Stimulated activated memory B cell treated with anti-CD40 and anti-IgM and Interleukin-4, amounts not matched to agents 10 μg/mL and 1 μg/mL and 100 μg/mL, for 72 hours (primary cell): ENCODE measurements around the gene DRAXIN.

Experiments
- ATAC-seq: fragments of 150-1000 bp; cut with Tn5 transposase; 2 replicates; pipeline ENCODE4 v1.10.0; 2021
- H3K27ac Mint-ChIP-seq: one replicate; pipeline ENCODE4 v1.8.0; 2022; ENCODE audit warnings: mild to moderate bottlenecking, mixed read lengths
- H3K27me3 Mint-ChIP-seq: one replicate; pipeline ENCODE4 v1.8.0; 2022; ENCODE audit warnings: mixed read lengths
- H3K36me3 Mint-ChIP-seq: one replicate; pipeline ENCODE4 v1.8.0; 2022; ENCODE audit warnings: mixed read lengths
- H3K4me1 Mint-ChIP-seq: one replicate; pipeline ENCODE4 v1.8.0; 2022; ENCODE audit warnings: mixed read lengths
- H3K4me3 Mint-ChIP-seq: one replicate; pipeline ENCODE4 v1.8.0; 2022; ENCODE audit warnings: mild to moderate bottlenecking, moderate library complexity, mixed read lengths
- H3K9me3 Mint-ChIP-seq: one replicate; pipeline ENCODE4 v1.8.0; 2022; ENCODE audit warnings: mixed read lengths

Gene DRAXIN

GRCh38 chr1:11765661-11766428, 74.3 kb downstream of the DRAXIN start:
- Mint-ChIP-seq H3K27me3 (peaks cover 44% of the 10 kb centered on the region), H3K4me3 (no peak overlapping the region), H3K4me1 (no peaks in the 10 kb centered on the region), H3K27ac (no peak overlapping the region), H3K36me3 (no peaks in the 10 kb centered on the region), H3K9me3 (no peaks in the 10 kb centered on the region)
- ATAC-seq = peak; percentile 41

- no peaks in the 10 kb centered on the region for H3K9me3 Mint-ChIP-seq
- no peak overlapping the region for H3K27ac Mint-ChIP-seq
- no peaks in the 10 kb centered on the region for H3K4me1 Mint-ChIP-seq
- ATAC-seq = no peak
- H3K36me3 Mint-ChIP-seq = no peaks in the 10 kb centered on the region
- peaks cover 39% of the 10 kb centered on the region for H3K27me3 Mint-ChIP-seq
- no peak overlapping the region for H3K4me3 Mint-ChIP-seq
Observed at GRCh38 chr1:11766429-11766776, 74.9 kb downstream of the DRAXIN start.

GRCh38 chr1:11767922-11768704, 76.6 kb downstream of the DRAXIN start:
- ATAC-seq = no peak
- H3K36me3 Mint-ChIP-seq = no peaks in the 10 kb centered on the region
- peaks cover 22% of the 10 kb centered on the region for H3K27me3 Mint-ChIP-seq
- no peak overlapping the region for H3K4me3 Mint-ChIP-seq
- H3K27ac Mint-ChIP-seq = no peak overlapping the region
- H3K9me3 Mint-ChIP-seq = no peaks in the 10 kb centered on the region
- H3K4me1 Mint-ChIP-seq = peaks cover 7% of the 10 kb centered on the region

- Mint-ChIP-seq H3K27ac (no peak overlapping the region), H3K4me3 (no peak overlapping the region), H3K9me3 (no peaks in the 10 kb centered on the region), H3K36me3 (no peaks in the 10 kb centered on the region), H3K4me1 (peaks cover 7% of the 10 kb centered on the region), H3K27me3 (peaks cover 15% of the 10 kb centered on the region)
- no peak for ATAC-seq
Observed at GRCh38 chr1:11768821-11769220, 77.3 kb downstream of the DRAXIN start.

GRCh38 chr1:11769274-11769673, 77.8 kb downstream of the DRAXIN start:
- no peaks in the 10 kb centered on the region for H3K36me3 Mint-ChIP-seq
- H3K27ac Mint-ChIP-seq = no peak overlapping the region
- no peak for ATAC-seq
- H3K27me3 Mint-ChIP-seq = peaks cover 10% of the 10 kb centered on the region
- H3K9me3 Mint-ChIP-seq = no peaks in the 10 kb centered on the region
- H3K4me3 Mint-ChIP-seq = no peak overlapping the region
- H3K4me1 Mint-ChIP-seq = peaks cover 7% of the 10 kb centered on the region

- H3K4me1 Mint-ChIP-seq = peaks cover 7% of the 10 kb centered on the region
- no peak overlapping the region for H3K4me3 Mint-ChIP-seq
- H3K27ac Mint-ChIP-seq = no peak overlapping the region
- H3K9me3 Mint-ChIP-seq = no peaks in the 10 kb centered on the region
- peaks cover 9% of the 10 kb centered on the region for H3K27me3 Mint-ChIP-seq
- no peaks in the 10 kb centered on the region for H3K36me3 Mint-ChIP-seq
- ATAC-seq = no peak
Observed at GRCh38 chr1:11770011-11770410, 78.5 kb downstream of the DRAXIN start.

GRCh38 chr1:11771481-11772043, 80.1 kb downstream of the DRAXIN start:
- ATAC-seq = no peak
- Mint-ChIP-seq H3K4me1 (peaks cover 7% of the 10 kb centered on the region), H3K27ac (no peak overlapping the region), H3K36me3 (no peaks in the 10 kb centered on the region), H3K9me3 (no peaks in the 10 kb centered on the region), H3K4me3 (no peak overlapping the region), H3K27me3 (no peaks in the 10 kb centered on the region)

GRCh38 chr1:11772458-11772857, 80.9 kb downstream of the DRAXIN start:
- H3K4me3 Mint-ChIP-seq = no peak overlapping the region
- ATAC-seq = no peak
- peak overlapping the region; percentile 32 for H3K27ac Mint-ChIP-seq
- no peaks in the 10 kb centered on the region for H3K9me3 Mint-ChIP-seq
- H3K36me3 Mint-ChIP-seq = no peaks in the 10 kb centered on the region
- H3K4me1 Mint-ChIP-seq = peaks cover 7% of the 10 kb centered on the region
- no peaks in the 10 kb centered on the region for H3K27me3 Mint-ChIP-seq

GRCh38 chr1:11774753-11775152, 83.2 kb downstream of the DRAXIN start:
- no peak for ATAC-seq
- Mint-ChIP-seq H3K36me3 (no peaks in the 10 kb centered on the region), H3K27me3 (no peaks in the 10 kb centered on the region), H3K4me1 (peaks cover 7% of the 10 kb centered on the region), H3K9me3 (no peaks in the 10 kb centered on the region), H3K4me3 (no peak overlapping the region), H3K27ac (no peak overlapping the region)
